Cardiac muscle cell (in vitro differentiated cells and primary cell): ENCODE results near the gene SF3A2. TPM values are rescaled to one million over a fixed set of nuclear protein-coding genes. Genes with fewer than 3 reads are reported as not detected.

ENCODE experiments used
- DNase-seq, 2 donors: peaks; one replicate each; pipeline versions ENCODE4 v3.0.0 to v3.0.0-alpha.2; 2010 to 2017; ENCODE audit warnings: low read depth in 1 of 2, low spot score in 1 of 2
- H3K27ac ChIP-seq: fragments of 200-600 bp; sonication (generic); 2 replicates; pipeline ENCODE4 v1.5.1; 2016
- H3K27me3 ChIP-seq: fragments of 200-600 bp; sonication (generic); 2 replicates; pipeline ENCODE4 v1.6.0; 2016; ENCODE audit warnings: control low read depth
- H3K36me3 ChIP-seq: fragments of 200-600 bp; sonication (generic); 2 replicates; pipeline ENCODE4 v1.5.1; 2016; ENCODE audit warnings: control low read depth
- H3K4me1 ChIP-seq: fragments of 200-600 bp; sonication (generic); 2 replicates; pipeline ENCODE4 v1.8.1; 2017; ENCODE audit warnings: low read depth, mild to moderate bottlenecking, mixed run types
- H3K4me3 ChIP-seq: fragments of 200-600 bp; sonication (generic); 2 replicates; pipeline ENCODE4 v1.5.1; 2016; ENCODE audit warnings: mild to moderate bottlenecking
- H3K9me3 ChIP-seq: fragments of 200-600 bp; sonication (generic); 2 replicates; pipeline ENCODE4 v1.5.1; 2017; ENCODE audit warnings: low read depth, mild to moderate bottlenecking, control low read depth
- CTCF ChIP-seq: IDR thresholded peaks from 2 replicates; pipeline ENCODE4 v1.5.1; 2012; ENCODE audit warnings: low read depth, mild to moderate bottlenecking, low read length
- polyA plus RNA-seq: library from polyadenylated mRNA; unstranded; fragments of >200 nt; fragmentation: Nextera tagmentation; extraction: Ambion mirVana; gene quantifications from 2 replicates; pipeline ENCODE4 v1.2.1, GENCODE V29; 2016
- total RNA-seq: library from RNA; depleted of rRNA; stranded (reverse); fragments of >200 nt; gene quantifications from 2 replicates; pipeline ENCODE4 v1.2.3, GENCODE V29; 2016

The SF3A2 gene
- total and polyA plus RNA-seq, 2 experiments from 2014 or later: 60.6 to 111 TPM

DNA sequence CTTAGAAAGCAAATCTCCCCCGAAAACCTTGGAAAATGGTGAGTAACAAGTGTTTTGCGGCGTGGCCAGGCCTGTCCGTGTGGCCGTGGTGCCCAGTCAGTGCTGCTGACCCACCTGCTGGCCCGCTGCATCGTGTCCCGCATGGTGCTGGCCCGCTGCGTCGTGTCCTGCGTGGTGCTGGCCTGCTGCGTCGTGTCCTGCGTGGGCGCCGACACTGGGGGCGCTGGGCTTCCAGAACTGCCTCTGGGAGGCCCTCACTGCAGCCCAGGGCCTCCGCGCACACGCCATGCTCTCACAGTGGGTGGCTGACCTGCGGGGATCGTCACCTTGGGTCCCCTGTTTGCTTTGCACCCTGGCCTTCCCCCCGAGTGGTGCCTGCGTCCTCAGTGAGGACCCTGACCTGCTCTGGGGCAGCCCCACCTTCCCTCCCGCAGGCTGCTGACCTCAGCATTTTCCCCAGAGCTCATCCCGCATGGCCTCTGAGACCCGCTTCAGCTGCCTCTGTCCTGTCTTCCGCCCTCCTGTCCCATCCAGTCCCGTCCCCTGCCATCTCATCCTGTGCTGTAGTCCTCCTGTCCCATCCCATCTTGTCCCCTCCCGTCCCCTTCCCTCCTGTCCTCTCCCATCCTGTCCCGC lies 11.1 kb upstream of the SF3A2 start:
- no peaks in the 10 kb centered on the region for H3K27me3 ChIP-seq
- no peak overlapping the region for H3K27ac ChIP-seq
- no peaks in the 10 kb centered on the region for H3K9me3 ChIP-seq
- DNase-seq: no peak
- H3K36me3 ChIP-seq: peaks cover 43% of the 10 kb centered on the region
- no peak for TF ChIP-seq CTCF
- no peak overlapping the region for H3K4me3 ChIP-seq
- H3K4me1 ChIP-seq: no peaks in the 10 kb centered on the region

GRCh38 chr19:2226051-2226839 lies 10.4 kb upstream of the SF3A2 start:
- H3K4me1 ChIP-seq: no peaks in the 10 kb centered on the region
- H3K36me3 ChIP-seq: peaks cover 43% of the 10 kb centered on the region
- H3K4me3 ChIP-seq: no peak overlapping the region
- no peak for TF ChIP-seq CTCF
- no peak overlapping the region for H3K27ac ChIP-seq
- no peaks in the 10 kb centered on the region for H3K9me3 ChIP-seq
- DNase-seq: no peak
- no peaks in the 10 kb centered on the region for H3K27me3 ChIP-seq

GRCh38 chr19:2226840-2227360 lies 9.7 kb upstream of the SF3A2 start:
- Histone ChIP-seq H3K36me3 (peaks cover 45% of the 10 kb centered on the region), H3K4me3 (no peak overlapping the region)
- TF ChIP-seq CTCF: no peak

GRCh38 chr19:2227415-2228156 lies 9.0 kb upstream of the SF3A2 start:
- peaks cover 45% of the 10 kb centered on the region for H3K36me3 ChIP-seq
- no peaks in the 10 kb centered on the region for H3K27me3 ChIP-seq
- no peak overlapping the region for H3K4me3 ChIP-seq
- no peak overlapping the region for H3K27ac ChIP-seq
- DNase-seq: no peak
- H3K9me3 ChIP-seq: no peaks in the 10 kb centered on the region
- H3K4me1 ChIP-seq: no peaks in the 10 kb centered on the region
- TF ChIP-seq CTCF: no peak

More at GRCh38 chr19:2226840-2227360, 9.7 kb upstream of the SF3A2 start:
- H3K27me3 ChIP-seq: no peaks in the 10 kb centered on the region
- no peak for DNase-seq
- no peaks in the 10 kb centered on the region for H3K4me1 ChIP-seq
- H3K9me3 ChIP-seq: no peaks in the 10 kb centered on the region
- no peak overlapping the region for H3K27ac ChIP-seq

GRCh38 chr19:2228157-2229030 lies 8.2 kb upstream of the SF3A2 start:
- Histone ChIP-seq H3K9me3 (no peaks in the 10 kb centered on the region), H3K4me3 (no peak overlapping the region), H3K27ac (no peak overlapping the region), H3K36me3 (peaks cover 45% of the 10 kb centered on the region), H3K27me3 (no peaks in the 10 kb centered on the region), H3K4me1 (no peaks in the 10 kb centered on the region)
- TF ChIP-seq CTCF: no peak
- no peak for DNase-seq
